H1 (cell line): ENCODE measurements around the gene CHD2. TPM values are rescaled to one million over a fixed set of nuclear protein-coding genes. Genes with fewer than 3 reads are reported as not detected.

ENCODE experiments used
- GABPA ChIP-seq: IDR thresholded peaks from 2 replicates; pipeline ENCODE4 v1.6.1; 2011; ENCODE audit warnings: mild to moderate bottlenecking, low read length, moderate library complexity, borderline replicate concordance; ENCODE audit not compliant: insufficient read depth
- RNF2 ChIP-seq: fragments of 200-900, 300-1000 bp; sonication (generic); IDR thresholded peaks from 2 replicates; pipeline ENCODE4 v1.7.1; 2016; ENCODE audit warnings: borderline replicate concordance, low read depth, mild to moderate bottlenecking, antibody characterized with exemption, low read length; ENCODE audit not compliant: poor library complexity, severe bottlenecking; ENCODE audit errors: missing control alignments
- ZNF274 ChIP-seq: IDR thresholded peaks from 2 replicates; pipeline ENCODE4 v1.7.0; 2012; ENCODE audit warnings: low read length, borderline replicate concordance; ENCODE audit errors: extremely low read depth
- polyA plus RNA-seq, 7 experiments: library from polyadenylated mRNA; depleted of rRNA in 3 of 7; stranded (reverse) in 5 of 7; unstranded in 2 of 7; fragments of >200 nt in 5 of 7; fragments of 200-250 nt in 2 of 7; gene quantifications; 1 replicate in 5 of 7; 2 replicates in 1 of 7; 4 replicates in 1 of 7; pipeline versions ENCODE4 v1.2.1 to v1.2.3, GENCODE V29; 2011 to 2013; ENCODE audit warnings: missing spikeins in 2 of 7, mixed read lengths in 2 of 7
- total RNA-seq: library from RNA; stranded (reverse); fragmentation: NEBNext Ultra II Directional; extraction: Animal tissue kit (Norgen Biotek cat#: 25700); gene quantifications from 2 replicates; pipeline ENCODE4 v1.2.1, GENCODE V29; 2021

The CHD2 gene
- total and polyA plus RNA-seq, 2 of the 8 experiments (the other 6 are each of a cell fraction or from before 2014, with no cell fraction given) = 28.8 to 70.0 TPM

GRCh38 chr15:92979011-92979701 lies 79.0 kb downstream of the CHD2 start (continued):
- no peak for TF ChIP-seq GABPA
- TF ChIP-seq RNF2 = no peak
- TF ChIP-seq ZNF274 = no peak
